ENCODE measurements around the gene SAMD1.
A peak's percentile ranks its signal among the peaks of the same experiment; 100 is the strongest.

- TF ChIP-seq CTCF (IDR thresholded peaks at IDR 0.05), result peak; percentile 98
- TF ChIP-seq ZFX (IDR thresholded peaks at IDR 0.05; ENCODE audit: borderline replicate concordance), result no peak
These were observed 17.2 kb downstream of the SAMD1 start for GRCh38 chr19:14073261-14073924.
